NB4 (cell line): ENCODE results near the gene SSC5D.

Experiments
- CTCF ChIP-seq: IDR thresholded peaks from one replicate; pipeline ENCODE4 v1.5.1; 2012; ENCODE audit warnings: low read depth, low read length
- POLR2A ChIP-seq: IDR thresholded peaks from 2 replicates; pipeline ENCODE4 v1.6.1; 2011; ENCODE audit warnings: mild to moderate bottlenecking; ENCODE audit not compliant: insufficient read length; ENCODE audit errors: extremely low read depth

- TF ChIP-seq CTCF (no peak), POLR2A (no peak)
Measured at GRCh38 chr19:55538132-55538531, 49.9 kb downstream of the SSC5D start.
